ENCODE results near the gene MTHFD2L.

GRCh38 chr4:74230902-74231499 is 73.1 kb downstream of the MTHFD2L start:
- TF ChIP-seq ZFP91 (CRISPR knock-in tag; IDR thresholded peaks at IDR 0.05) = no peak
- TF ChIP-seq ZNF354B (CRISPR knock-in tag; IDR thresholded peaks at IDR 0.05) = no peak
- TF ChIP-seq TEAD2 (tag; IDR thresholded peaks at IDR 0.05) = no peak
- TF ChIP-seq CTCF (IDR thresholded peaks at IDR 0.05 in 2 of 3, conservative IDR thresholded peaks at IDR 0.05 in 1 of 3; ENCODE audit: insufficient read depth in 2 of 3, low read depth in 1 of 3, low read length in 3 of 3) = no peak
- no peak for TF ChIP-seq POU5F1 (IDR thresholded peaks at IDR 0.05; ENCODE audit: borderline replicate concordance, low read depth, low read length, partially characterized antibody)
- no peak for TF ChIP-seq THRA (IDR thresholded peaks at IDR 0.05)
- TF ChIP-seq ZMIZ1 (IDR thresholded peaks at IDR 0.05; ENCODE audit: low read depth in 2 of 2, low read length in 2 of 2) = no peak
- TF ChIP-seq ZNF583 (CRISPR knock-in tag; IDR thresholded peaks at IDR 0.05) = no peak
- no peak for TF ChIP-seq CHD1 (IDR thresholded peaks at IDR 0.05; ENCODE audit: low read length)
- TF ChIP-seq TSC22D4 (tag; IDR thresholded peaks at IDR 0.05) = no peak

All from K562 (cell line).